GM12878 (cell line): ENCODE data around the gene TRRAP. TPM values are rescaled to one million over a fixed set of nuclear protein-coding genes. Genes with fewer than 3 reads are reported as not detected.

Experiments
- ATAC-seq: fragments of 200-7000 bp; cut with Tn5 transposase; 3 replicates; pipeline ENCODE4 v1.9.1; 2020; ENCODE audit warnings: mild to moderate bottlenecking, moderate library complexity
- BruUV-seq: library from RNA; stranded (reverse); fragments of 400-500 nt; replicated peaks from 2 replicates; lab custom pipeline; 2021; lab: Mats Ljungman, UMichigan
- CTCF ChIA-PET: fragments of 300-600 bp; sonication (Branson Sonifier 250); formaldehyde crosslinking; extraction: SDS; loops from one replicate; lab custom pipeline; 2021; ENCODE audit warnings: inconsistent platforms; lab: Yijun Ruan, JAX
- POLR2A ChIA-PET: fragments of 350-600 bp; formaldehyde crosslinking; extraction: SDS; loops from one replicate; lab custom pipeline; 2021; ENCODE audit warnings: inconsistent platforms; lab: Charles Lee
- RAD21 ChIA-PET: fragments of 300-600 bp; sonication (Branson Sonifier 250); formaldehyde crosslinking; loops from one replicate; lab custom pipeline; 2023; ENCODE audit warnings: antibody characterized with exemption; ENCODE audit not compliant: unreplicated experiment; lab: Charles Lee
- SMC1A ChIA-PET: fragments of 300-600 bp; sonication (Branson Sonifier 250); formaldehyde crosslinking; loops from one replicate; lab custom pipeline; 2023; ENCODE audit not compliant: unreplicated experiment, uncharacterized antibody; lab: Charles Lee
- DNase-seq: peaks from one replicate; pipeline ENCODE4 v3.0.0-alpha.2; 2011; ENCODE audit warnings: low read depth, low spot score
- FAIRE-seq: peaks from 3 replicates; lab custom pipeline; 2011; peaks lifted over from hg19 to GRCh38; lab: Jason Lieb, UNC
- H2AFZ ChIP-seq: 2 replicates; pipeline ENCODE4 v1.6.0; 2011; ENCODE audit warnings: low read depth, low read length, control low read depth; ENCODE audit not compliant: control insufficient read depth
- H3K27ac ChIP-seq: 2 replicates; pipeline ENCODE4 v1.5.1; 2011; ENCODE audit warnings: control low read depth; ENCODE audit not compliant: control insufficient read depth, insufficient read depth
- H3K27me3 ChIP-seq, 2 experiments: replicated peaks in 1 of 2; 2 replicates each; pipeline versions ENCODE4 v1.6.0 to v1.6.1; 2011; ENCODE audit warnings: low read length in 1 of 2; ENCODE audit not compliant: control insufficient read depth in 2 of 2, insufficient read depth in 2 of 2
- H3K36me3 ChIP-seq, 2 experiments: 2 replicates each; pipeline ENCODE4 v1.5.1; 2011; ENCODE audit warnings: low read length in 1 of 2; ENCODE audit not compliant: control insufficient read depth in 2 of 2, insufficient read depth in 2 of 2
- H3K4me1 ChIP-seq: 2 replicates; pipeline ENCODE4 v1.6.1; 2011; ENCODE audit warnings: mild to moderate bottlenecking, low read length, moderate library complexity, mixed read lengths; ENCODE audit not compliant: control insufficient read depth, insufficient read depth
- H3K4me2 ChIP-seq: 2 replicates; pipeline ENCODE4 v1.6.0; 2011; ENCODE audit warnings: control low read depth; ENCODE audit not compliant: control insufficient read depth, insufficient read depth
- H3K4me3 ChIP-seq: fragments of 200-600 bp; sonication (generic); 2 replicates; pipeline ENCODE4 v1.5.1; 2016
- H3K79me2 ChIP-seq: 2 replicates; pipeline ENCODE4 v1.6.0; 2011; ENCODE audit warnings: low read length; ENCODE audit not compliant: control insufficient read depth, insufficient read depth
- H3K9ac ChIP-seq: 2 replicates; pipeline ENCODE4 v1.8.0; 2011; ENCODE audit warnings: low read length, control low read depth, mixed read lengths; ENCODE audit not compliant: control insufficient read depth, insufficient read depth
- H3K9me3 ChIP-seq: replicated peaks from 3 replicates; pipeline ENCODE4 v1.5.1; 2011; ENCODE audit warnings: mild to moderate bottlenecking, low read length; ENCODE audit not compliant: control insufficient read depth, insufficient read depth
- H4K20me1 ChIP-seq: 2 replicates; pipeline ENCODE4 v1.6.0; 2011; ENCODE audit not compliant: control insufficient read depth, insufficient read depth
- CBX5 ChIP-seq: sonication (generic); IDR thresholded peaks from 2 replicates; pipeline ENCODE4 v1.6.1; 2016; ENCODE audit warnings: low read depth, moderate library complexity, mild to moderate bottlenecking, inconsistent platforms
- GABPA ChIP-seq: IDR thresholded peaks from 2 replicates; pipeline ENCODE4 v1.6.1; 2014; ENCODE audit warnings: antibody characterized with exemption, low read depth, mild to moderate bottlenecking, inconsistent platforms
- IRF3 ChIP-seq: fragments of 450-650 bp; IDR thresholded peaks from 2 replicates; pipeline ENCODE4 v1.6.1; 2014; ENCODE audit warnings: mild to moderate bottlenecking
- POLR2A ChIP-seq: IDR thresholded peaks from 2 replicates; pipeline ENCODE4 v1.6.1; 2011; ENCODE audit warnings: low read depth, mild to moderate bottlenecking, low read length
- REST ChIP-seq: IDR thresholded peaks from 2 replicates; pipeline ENCODE4 v1.6.1; 2012; ENCODE audit warnings: mild to moderate bottlenecking, low read depth, low read length
- SP1 ChIP-seq: IDR thresholded peaks from one replicate; pipeline ENCODE4 v1.6.1; 2011; ENCODE audit warnings: low read depth, low read length
- TCF12 ChIP-seq: IDR thresholded peaks from 2 replicates; pipeline ENCODE4 v1.6.1; 2011; ENCODE audit warnings: low read depth, mild to moderate bottlenecking, low read length
- WGBS: methylation state at CpG from one replicate; pipeline ENCODE4 v1.1.6; 2016; ENCODE audit warnings: low lambda C conversion rate; ENCODE audit not compliant: insufficient replicate concordance, insufficient coverage; ENCODE audit errors: missing lambda C conversion rate; 5-methylcytosine and 5-hydroxymethylcytosine counted together
- in situ Hi-C: fragments of 300-500 bp; cut with MboI; formaldehyde crosslinking; loops from 9 replicates; pipeline ENCODE4 v1.14.3; 2018; ENCODE audit warnings: mixed read lengths
- intact Hi-C: fragments of 100-400 bp; cut with micrococcal nuclease; formaldehyde crosslinking; loops from one replicate; pipeline ENCODE4 v1.14.2; 2022; ENCODE audit not compliant: unreplicated experiment
- polyA plus RNA-seq, 11 experiments: library from polyadenylated mRNA; depleted of rRNA in 4 of 11; unstranded in 6 of 11; stranded (reverse) in 5 of 11; fragments of >200 nt; fragmentation: Nextera tagmentation in 4 of 11; fragmentation: Illumina TruSeq in 1 of 11; extraction: Ambion mirVana in 4 of 11; extraction: Trizol in 1 of 11; gene quantifications; 1 replicate in 1 of 11; 2 replicates in 10 of 11; pipeline versions ENCODE4 v1.2.1 to v1.2.3, GENCODE V29; 2011 to 2016; ENCODE audit warnings: inconsistent platforms in 2 of 11, missing spikeins in 2 of 11, low read depth in 1 of 11
- total RNA-seq, 4 experiments: library from RNA; depleted of rRNA in 3 of 4; stranded (reverse); fragments of >200 nt in 3 of 4; fragmentation: Illumina TruSeq in 1 of 4; extraction: Trizol in 1 of 4; gene quantifications; 2 replicates each; pipeline versions ENCODE4 v1.2.1 to v1.2.3, GENCODE V29; 2013 to 2021
- TF ChIP-seq, protein P1 (sequence below), 3 experiments: IDR thresholded peaks in 2 of 3; conservative IDR thresholded peaks in 1 of 3; 2 replicates each; pipeline ENCODE4 v1.5.1; 2011; ENCODE audit warnings: low read depth in 3 of 3, low read length in 3 of 3, mild to moderate bottlenecking in 3 of 3, control low read depth in 2 of 3, moderate library complexity in 2 of 3, inconsistent platforms in 1 of 3, mixed read lengths in 1 of 3; ENCODE audit not compliant: control insufficient read depth in 2 of 3, insufficient read depth in 1 of 3; ENCODE audit errors: extremely low read depth in 1 of 3

Gene TRRAP
- total and polyA plus RNA-seq, 10 of the 15 experiments (the other 5 are each of a cell fraction or from before 2014, with no cell fraction given), result 1.1 to 39.3 (median 8.5) TPM

DNA sequence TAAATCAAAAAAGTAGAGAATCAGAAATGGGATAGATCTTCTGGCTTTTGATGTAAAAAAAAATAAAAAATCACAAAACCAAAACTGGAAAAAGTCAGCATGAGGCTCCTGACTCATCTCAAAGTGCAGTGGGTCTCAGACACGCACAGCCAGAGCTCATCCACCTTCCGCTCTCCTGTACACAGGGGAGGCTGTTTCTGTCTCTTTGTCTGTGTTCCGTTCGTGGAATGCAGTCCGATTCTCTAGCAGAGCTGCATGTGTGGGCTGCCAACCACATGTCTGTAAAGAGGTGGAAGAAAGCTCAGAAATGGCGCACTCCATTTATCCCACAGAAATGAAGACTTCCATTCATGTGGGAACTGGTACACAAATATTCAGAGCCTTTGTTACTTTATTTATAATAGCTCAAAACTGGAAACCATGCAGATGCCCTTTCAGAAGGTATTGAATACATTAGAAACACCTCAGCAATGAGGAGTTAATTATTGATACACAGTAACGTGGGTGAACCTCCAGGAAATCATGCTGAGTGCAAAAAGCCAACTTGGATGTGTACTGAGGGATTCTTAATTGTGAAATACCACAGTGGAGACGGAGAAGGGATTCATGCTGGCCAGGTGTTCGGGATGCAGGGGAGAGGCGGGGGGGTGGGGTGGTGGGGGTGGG lies 123.3 kb downstream of the TRRAP start (continued):
- no peak for TF ChIP-seq REST
- no peak for TF ChIP-seq GABPA
- TF ChIP-seq CBX5, result no peak
- TF ChIP-seq IRF3, result no peak
- TF ChIP-seq SP1, result no peak
- no peak for TF ChIP-seq TCF12
- TF ChIP-seq, all 136 proteins: peak for 0

DNA sequence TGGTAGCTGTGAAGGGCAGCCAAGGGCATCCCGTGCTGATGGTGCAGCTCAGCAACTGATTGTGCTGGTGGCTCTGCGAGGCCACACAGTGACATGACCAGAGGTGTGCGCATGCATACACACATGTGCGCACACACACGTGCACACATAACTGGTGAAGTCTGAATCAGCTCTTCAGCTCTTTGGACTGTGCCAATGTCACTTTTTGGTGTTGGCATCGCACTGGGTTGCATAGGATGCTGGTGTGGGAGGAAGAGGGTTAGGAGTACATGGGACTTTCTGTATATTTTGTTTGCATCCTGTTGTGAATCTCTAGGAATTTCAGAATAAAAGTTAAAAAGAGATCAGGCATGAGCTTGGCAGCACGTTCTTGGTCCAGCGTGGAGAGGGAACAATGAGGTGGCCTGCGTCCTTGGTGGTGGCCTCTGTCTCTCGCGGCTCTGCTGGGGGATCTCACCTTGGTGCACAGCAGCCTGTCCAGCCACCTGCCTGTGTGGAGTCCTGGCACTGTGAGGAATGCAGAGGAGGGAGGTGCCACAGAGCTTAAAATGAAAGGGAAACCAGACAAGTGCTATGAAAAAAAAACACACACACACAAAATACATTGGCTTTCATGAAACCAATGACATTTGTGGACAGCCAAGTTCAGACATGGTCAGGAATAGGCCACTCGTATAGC lies 124.0 kb downstream of the TRRAP start:
- ATAC-seq (no peak), FAIRE-seq (no peak), DNase-seq (no peak)
- 0 out of 2 replicates have a peak, but pooled peaks have one; percentile 26 for TF ChIP-seq POLR2A
- TF ChIP-seq, protein P1, sequence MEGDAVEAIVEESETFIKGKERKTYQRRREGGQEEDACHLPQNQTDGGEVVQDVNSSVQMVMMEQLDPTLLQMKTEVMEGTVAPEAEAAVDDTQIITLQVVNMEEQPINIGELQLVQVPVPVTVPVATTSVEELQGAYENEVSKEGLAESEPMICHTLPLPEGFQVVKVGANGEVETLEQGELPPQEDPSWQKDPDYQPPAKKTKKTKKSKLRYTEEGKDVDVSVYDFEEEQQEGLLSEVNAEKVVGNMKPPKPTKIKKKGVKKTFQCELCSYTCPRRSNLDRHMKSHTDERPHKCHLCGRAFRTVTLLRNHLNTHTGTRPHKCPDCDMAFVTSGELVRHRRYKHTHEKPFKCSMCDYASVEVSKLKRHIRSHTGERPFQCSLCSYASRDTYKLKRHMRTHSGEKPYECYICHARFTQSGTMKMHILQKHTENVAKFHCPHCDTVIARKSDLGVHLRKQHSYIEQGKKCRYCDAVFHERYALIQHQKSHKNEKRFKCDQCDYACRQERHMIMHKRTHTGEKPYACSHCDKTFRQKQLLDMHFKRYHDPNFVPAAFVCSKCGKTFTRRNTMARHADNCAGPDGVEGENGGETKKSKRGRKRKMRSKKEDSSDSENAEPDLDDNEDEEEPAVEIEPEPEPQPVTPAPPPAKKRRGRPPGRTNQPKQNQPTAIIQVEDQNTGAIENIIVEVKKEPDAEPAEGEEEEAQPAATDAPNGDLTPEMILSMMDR (IDR thresholded peaks at IDR 0.05 in 2 of 3, conservative IDR thresholded peaks at IDR 0.05 in 1 of 3; ENCODE audit: control insufficient read depth in 2 of 3, extremely low read depth in 1 of 3, insufficient read depth in 1 of 3, low read depth in 3 of 3, low read length in 3 of 3), result no peak
- H3K36me3 ChIP-seq, result peaks cover 23 to 54% of the 10 kb centered on the region in 2 experiments
- 98% methylated on average over 12 of the region's 12 CpGs for WGBS
- no peak overlapping the region for H3K9ac ChIP-seq
- H3K4me1 ChIP-seq, result peaks cover 11% of the 10 kb centered on the region
- no TSS peak for BruUV-seq
- RAD21 ChIA-PET, result no interaction called here
- no peaks in the 10 kb centered on the region for H3K79me2 ChIP-seq
- in situ Hi-C loops (no loop called here), intact Hi-C loops (no loop called here)
- no peaks in the 10 kb centered on the region for H3K9me3 ChIP-seq
- no peaks in the 10 kb centered on the region for H4K20me1 ChIP-seq
- CTCF ChIA-PET, result no interaction called here
- no peak overlapping the region for H2AFZ ChIP-seq
- POLR2A ChIA-PET, result no interaction called here
- H3K4me2 ChIP-seq, result no peak overlapping the region
- H3K27me3 ChIP-seq, result no peaks in the 10 kb centered on the region
- H3K4me3 ChIP-seq, result no peak overlapping the region
- SMC1A ChIA-PET, result no interaction called here
- no peak overlapping the region for H3K27ac ChIP-seq
